GM21723 (cell line): Measurements from ENCODE around the gene RAB36.

Experiments used
- ATAC-seq: cut with Tn5 transposase; IDR thresholded peaks from one replicate; pipeline ENCODE4 v1.9.1; 2021; ENCODE audit warnings: mild to moderate bottlenecking, moderate library complexity; ENCODE audit not compliant: unreplicated experiment

The RAB36 gene

DNA sequence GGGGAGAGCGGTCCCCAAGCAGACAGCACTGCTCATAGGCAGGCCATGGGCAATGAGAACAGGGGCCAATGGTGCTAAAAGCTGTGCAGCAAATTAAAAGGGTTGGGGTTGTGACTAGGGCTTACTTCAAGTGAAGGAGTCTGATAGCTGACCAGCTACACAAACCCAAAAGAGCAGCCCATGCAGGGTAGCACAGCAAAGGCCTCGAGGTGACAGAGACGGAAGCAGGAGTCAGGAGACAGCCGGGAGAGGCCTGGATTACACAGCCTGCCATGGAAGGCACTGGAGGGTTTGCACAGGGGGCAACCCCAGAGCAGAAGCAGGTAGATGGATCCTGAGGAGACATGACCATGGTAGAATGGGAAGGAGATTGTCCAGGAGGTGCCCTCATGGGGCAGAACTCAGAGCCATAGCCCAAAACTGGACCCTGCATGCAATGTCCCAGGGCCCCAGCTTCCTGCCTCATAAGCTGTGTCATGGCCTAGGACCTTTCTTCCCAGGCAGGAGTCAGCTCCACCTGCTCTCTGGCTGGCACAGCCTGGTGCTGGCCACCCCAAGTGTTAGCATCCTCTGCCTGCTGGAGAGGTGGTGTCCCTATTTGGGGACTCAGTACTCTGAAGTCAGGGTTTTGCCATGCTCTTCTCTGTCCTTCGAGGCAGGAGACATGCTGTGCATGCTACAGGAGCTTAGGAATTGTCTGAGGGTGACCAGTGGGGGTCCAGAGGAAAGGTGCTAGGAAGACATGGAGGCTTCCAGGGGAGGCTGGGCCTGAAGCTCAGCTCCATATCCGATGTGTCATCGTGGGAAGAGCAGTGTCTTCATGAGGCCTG lies 36.8 kb upstream of the RAB36 start:
- ATAC-seq, result no peak

DNA sequence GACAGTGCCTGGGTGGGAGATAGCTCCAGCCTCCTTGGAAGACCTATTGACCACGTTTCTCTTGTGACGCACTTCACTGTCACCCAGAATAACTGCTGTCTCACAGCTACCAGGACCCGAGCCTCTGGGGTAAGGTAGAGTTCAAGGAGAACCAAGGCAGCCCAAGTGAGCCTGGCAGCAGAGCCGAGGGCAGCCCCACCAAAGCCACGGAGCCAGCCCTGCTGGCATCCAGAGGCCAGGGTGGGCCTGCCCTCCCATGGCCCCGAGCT lies 36.3 kb upstream of the RAB36 start:
- ATAC-seq, result no peak

DNA sequence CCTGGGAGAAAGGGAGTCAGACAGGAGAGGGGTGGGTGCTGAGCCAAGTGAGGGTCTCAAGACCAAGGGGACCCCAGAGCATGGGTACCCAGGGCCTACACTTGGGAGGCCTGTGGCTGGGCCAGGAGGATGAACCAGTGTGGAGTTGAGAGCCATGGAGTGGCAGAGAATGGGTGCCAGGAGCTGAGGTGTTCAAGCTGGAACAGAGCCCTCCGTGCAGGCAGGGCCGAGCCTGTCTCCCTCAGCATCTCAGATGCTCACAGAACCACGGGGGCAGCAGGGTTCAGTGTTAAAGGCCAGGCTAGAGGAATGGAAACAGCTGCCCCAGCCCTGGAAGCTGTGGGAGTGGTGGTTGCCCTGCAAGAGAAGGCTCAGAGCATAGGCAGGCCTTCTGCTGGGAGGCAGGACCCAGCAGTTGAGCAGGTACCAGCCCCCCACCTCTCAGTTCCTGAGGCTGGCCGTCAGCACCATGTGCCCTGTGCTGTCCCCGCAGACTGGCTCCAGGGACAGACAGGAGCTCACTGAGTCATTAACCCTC lies 35.8 kb upstream of the RAB36 start:
- ATAC-seq, result no peak

DNA sequence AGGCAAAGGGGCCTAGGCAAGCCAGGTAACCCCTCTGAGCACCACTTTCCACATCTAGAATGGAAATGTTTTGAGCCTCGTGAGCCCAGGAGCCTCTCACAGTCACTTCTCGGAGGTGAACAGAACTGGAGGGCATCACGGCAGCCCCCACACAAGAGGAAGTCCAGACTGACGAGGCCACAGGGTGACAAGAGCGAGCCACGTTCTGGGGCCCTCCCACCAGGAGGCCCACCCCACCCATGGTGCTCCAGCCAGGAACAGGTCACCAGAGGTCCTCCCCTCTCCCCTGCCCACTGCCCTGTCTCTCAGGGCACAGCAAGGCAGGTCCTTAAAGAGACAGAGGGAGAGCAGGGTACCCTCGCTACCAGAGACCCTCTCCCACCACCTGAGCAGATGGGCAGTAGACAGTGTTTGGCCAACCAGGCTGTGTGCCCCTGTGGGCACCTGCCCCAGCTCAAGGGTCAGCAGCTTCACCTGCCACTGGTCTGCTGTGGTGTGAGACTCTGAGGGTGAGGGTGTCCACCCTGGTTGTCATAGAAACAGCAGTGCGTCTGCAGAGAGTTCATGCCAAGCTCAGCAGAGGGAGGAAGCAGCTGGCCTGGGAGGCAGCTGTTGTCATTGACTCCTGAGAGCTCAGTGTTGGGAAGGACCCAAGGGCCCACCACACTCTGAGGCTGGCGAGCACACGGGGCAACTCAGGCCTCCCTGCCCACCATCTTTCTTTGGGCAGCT lies 34.9 kb upstream of the RAB36 start:
- ATAC-seq, result no peak

DNA sequence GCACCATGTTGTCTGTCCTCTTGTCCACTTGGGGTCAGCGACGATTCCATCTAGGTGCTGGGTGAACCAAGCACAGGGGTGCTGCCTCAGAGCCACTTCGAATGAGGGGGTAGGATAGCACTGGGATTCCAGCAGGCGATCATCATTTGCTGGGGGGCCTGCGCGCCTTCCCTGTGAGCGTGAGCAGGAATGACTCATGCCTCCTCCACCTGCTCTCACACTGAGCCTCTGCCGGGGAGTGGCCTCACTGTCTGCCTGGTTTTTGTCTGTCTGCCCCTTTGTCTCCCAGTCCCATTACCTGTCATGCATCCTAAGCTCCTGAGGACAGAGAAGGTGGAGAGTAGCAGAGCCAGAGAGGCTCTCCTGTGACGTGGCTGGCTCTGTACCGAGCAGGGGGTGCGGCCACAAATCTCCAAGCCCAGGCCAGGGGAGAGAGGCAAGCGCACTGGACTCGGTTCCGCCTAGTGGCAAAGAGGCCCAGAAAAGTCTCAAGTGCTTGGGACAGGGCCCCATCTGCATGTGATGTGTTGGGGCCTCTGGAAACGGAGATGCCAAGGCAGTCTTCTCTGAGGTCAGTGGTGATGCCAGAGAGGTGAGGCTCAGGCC lies 34.3 kb upstream of the RAB36 start:
- ATAC-seq, result no peak

DNA sequence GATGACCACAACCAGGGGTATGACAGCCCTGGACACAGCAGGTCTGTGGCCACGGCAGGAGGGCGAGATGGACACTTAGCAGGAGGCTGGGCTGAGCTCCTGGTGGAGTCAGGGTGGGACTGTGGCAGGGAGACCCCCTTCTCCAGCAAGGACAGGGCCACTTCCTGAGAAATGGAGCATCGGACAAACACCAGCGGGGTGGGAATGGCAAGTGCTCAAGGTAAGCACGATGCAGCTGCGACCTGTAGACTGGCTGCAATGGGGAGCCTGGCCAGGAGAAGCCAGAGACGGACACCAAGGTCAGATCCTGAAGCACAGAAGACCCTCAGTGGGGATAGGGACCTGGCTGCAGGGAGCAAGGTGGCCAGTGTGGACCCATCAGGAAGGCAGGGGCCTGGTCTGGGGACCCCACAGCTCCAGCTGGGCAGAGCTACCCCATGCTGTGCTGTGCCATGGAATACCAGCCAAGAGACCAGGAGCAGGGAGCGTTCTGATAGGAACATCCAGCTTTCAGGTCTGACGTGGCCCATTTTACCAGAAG lies 32.7 kb upstream of the RAB36 start:
- ATAC-seq, result no peak

DNA sequence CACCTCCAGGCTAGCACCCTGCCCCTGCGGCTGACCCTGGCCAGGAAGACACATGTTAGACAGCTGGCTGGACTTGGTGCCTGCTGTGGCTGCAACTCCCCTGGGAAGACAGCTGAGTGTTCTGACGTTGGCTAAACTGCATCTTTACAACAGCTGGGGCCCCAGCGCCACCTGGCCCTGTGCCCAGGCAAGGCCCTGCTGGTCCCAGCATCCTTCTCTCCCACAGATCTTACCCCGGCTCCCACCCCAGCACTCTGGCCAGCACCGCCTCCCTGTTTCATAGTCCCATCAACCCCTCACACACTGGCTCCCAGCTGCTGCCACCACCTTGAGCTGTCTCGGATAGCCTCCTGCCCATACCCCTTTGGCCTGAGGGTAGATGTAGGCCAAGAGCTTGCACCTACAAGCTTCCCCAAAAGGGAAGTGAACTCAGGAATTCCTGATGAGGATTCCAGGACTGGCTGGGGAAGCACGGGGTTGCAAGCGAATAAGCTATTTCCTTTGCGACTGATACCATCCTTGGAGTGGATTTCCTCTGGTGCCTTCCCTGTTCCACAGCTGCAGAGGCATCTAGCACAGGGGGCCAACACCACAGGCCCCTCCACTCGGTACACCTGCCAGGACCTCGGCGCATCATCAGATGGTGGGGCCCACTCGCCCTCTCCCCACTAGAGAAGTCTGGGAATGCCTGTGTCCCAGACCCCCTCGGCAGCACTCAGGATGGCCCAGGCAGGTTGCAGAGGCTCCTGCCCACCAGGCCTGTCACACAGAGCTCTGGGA lies 32.0 kb upstream of the RAB36 start:
- no peak for ATAC-seq

DNA sequence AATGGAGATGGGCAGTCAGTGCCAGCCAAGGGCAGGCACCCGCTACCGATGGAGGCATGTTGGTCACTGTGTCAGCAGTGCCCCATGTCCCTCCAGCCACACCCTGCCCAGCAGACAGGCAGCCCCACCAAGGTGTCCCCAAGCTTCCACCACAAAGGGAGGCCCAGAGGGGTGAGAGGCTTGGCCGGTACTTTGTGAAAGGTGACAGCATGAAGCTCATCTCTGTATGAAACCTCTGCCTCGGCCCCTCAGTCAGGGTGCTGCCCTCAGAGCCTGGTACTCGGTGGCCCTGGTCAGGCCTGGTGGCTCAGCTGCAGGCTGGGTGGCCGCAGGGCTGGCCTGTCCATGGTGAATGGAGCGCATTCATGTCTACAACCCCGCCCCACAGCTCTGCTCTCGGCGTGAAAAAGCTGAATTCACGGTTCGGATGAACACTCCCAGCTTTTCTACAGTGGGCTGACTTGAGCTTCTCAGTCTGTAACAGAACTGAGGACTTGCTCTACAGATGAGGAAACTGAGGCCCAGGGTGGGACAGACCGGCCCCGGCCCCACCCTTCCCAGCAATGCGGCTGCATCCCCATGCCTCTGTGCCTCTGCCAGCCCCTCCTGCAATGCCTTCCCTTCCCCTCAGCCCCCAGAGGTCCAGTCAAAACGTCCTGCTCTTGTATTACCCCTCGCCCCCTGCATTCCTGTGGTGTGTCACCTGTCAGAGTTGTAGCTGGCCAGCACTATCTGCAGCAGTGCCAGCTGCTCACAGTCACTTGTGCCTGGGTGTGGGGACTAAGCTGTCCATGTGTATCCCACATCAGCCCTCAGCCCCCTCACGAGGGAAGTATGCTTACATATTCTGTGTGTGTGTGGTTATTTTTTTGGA lies 31.2 kb upstream of the RAB36 start:
- no peak for ATAC-seq

DNA sequence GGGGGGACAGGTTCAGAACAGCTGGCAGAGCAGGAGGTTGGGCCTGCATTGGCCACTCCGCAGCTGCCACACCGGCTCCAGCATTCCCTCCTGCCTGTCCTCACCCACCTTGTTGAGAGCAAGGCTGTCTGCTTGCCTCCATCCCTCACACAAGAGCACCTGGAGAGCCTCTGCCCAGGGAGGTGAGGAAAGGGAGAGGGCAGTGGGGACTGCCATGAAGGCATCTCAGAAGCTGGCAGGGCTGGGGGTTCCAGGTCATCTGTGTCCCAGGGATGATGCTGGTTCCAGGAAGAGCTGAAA lies 30.6 kb upstream of the RAB36 start:
- ATAC-seq, result no peak

DNA sequence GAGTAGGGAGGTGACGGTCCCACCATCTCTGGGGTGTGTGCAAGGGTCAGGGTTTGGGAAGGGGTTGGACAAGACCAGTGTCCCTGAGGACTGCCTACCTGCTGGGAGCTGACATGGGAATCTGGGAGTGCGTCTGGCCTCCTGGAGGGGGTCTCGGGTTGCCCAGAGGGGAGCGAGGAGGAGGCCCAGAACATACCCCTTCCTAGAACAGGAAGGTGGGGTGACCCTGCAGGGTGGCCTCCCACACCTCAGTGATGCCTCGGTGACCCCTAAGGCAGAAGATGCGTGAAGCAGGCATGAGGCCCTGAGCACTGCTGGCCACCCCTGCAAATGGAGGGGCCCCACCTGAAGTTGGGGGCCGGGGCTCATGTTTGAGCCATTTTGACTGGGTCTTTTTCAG lies 29.9 kb upstream of the RAB36 start:
- no peak for ATAC-seq

DNA sequence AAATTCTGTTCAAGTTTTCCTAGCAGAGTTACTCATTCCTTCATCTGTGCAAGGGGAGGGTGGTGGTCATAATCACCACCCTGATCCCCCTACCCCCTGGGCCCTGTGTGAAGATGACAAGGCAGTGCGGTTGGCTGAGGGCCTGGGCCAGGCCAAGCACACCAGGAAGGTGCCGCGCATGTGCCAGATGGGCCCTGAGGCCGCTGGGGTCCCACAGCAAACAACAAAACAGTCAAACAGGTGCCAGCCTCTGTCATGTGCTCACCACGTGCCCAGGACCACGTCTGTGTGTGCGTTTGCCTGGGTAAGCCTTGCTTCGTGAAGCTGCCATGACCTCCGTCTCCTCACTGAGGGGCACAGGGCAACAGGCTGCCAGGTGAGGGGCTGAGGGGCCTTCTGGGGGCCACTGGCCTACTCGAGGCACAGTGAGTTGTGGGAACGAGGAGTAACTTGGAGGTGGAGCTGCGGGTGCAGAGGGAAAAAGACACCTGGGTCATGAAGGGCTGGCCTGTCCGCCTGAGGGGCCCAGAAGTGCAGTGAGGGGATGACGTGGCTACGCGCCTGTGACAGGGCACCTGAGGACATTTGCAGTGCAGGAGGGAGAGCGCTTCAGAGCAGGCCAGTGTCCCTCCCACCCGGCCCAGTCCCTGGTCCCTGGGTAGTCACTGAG lies 29.3 kb upstream of the RAB36 start:
- ATAC-seq, result no peak

DNA sequence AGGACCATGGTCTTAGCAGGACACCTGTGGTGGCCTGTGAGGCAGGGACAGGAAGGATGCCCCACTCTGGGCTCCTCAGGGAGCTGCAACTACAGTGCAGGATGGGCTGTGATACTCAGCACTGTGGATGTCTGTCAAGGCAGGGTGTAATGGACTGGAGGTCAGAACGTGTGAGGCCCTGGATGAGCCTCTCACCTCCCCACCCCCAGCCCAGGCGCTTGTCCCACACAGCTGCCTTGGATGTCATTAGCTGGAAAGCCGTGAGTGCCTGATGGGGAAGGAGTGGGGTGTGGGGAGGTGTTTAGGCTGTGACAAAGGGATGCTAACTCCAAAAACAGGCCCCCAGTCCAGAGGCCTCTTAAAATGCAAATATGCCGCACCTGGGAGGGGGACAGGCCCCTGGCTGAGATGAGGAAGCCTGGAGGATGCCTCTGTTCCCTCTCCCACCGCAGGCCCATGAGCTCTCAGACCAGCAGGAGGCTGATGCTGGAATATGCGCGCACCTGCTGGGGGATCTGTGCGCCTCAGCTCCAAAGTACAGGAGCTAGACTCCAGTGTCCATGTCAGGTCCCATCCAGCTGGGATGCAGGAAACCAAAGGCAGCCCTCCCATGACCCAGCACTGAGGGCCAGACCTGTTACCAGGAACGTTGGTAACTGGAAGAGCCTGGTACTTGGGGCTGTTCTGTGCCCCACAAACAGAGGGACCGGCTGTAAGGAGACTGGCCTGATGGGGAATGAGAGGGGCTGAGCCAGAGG lies 28.6 kb upstream of the RAB36 start:
- ATAC-seq, result no peak

DNA sequence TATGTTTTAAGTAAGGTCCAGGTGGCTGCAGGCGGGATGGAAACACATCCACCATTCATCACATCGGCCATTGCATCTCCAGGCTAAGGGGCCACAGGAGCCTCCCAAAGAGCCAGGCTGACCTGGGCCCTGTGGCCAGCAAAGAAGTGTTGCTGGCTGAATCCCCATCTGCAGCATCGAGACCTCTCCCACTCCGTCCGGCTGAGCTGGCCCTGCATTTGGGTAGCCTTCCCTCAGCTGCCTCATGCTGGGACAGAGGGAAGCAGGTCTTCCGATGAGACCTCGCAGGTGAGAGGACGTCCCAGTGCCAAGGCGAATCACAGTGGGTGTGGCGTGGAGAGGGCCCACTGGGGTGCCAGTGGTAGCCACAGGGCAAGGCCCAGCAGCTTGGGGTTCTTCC lies 28.0 kb upstream of the RAB36 start:
- ATAC-seq, result no peak

DNA sequence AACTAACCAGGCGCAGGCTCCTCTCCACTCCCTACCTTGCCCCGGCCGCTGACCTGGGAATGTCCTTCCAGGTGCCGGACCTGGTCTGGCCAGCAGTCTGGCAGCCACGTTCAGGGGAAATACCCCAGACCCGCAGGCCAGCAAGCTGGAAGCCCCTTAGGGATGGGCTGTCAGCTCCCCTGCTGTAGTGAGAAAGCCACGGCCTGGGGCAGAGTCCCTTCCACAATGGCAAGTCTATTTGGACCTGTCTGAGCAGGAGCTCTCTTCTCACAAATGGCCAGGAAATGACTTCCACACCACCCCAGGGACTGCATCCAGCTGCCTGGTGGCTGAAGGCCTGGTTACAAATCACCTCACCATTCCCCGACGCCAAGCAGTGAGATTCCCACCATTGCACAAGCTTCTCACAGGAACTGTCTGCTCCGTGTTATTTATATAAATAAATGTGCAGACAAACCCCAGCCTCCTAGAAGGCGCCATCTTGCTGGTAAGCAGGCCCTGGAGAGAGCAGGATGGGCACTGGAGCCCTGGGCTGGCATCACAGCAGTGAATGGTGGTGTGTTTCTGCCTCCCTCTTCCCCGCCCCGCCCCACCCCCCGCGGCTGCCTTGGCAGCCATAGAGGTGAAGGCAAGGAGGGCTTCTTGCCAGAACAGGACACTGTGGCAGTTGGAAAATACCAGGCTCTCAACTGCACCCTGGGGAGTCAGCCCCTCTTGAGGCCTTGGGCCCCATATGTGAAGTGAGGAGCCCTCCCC lies 27.2 kb upstream of the RAB36 start:
- no peak for ATAC-seq

DNA sequence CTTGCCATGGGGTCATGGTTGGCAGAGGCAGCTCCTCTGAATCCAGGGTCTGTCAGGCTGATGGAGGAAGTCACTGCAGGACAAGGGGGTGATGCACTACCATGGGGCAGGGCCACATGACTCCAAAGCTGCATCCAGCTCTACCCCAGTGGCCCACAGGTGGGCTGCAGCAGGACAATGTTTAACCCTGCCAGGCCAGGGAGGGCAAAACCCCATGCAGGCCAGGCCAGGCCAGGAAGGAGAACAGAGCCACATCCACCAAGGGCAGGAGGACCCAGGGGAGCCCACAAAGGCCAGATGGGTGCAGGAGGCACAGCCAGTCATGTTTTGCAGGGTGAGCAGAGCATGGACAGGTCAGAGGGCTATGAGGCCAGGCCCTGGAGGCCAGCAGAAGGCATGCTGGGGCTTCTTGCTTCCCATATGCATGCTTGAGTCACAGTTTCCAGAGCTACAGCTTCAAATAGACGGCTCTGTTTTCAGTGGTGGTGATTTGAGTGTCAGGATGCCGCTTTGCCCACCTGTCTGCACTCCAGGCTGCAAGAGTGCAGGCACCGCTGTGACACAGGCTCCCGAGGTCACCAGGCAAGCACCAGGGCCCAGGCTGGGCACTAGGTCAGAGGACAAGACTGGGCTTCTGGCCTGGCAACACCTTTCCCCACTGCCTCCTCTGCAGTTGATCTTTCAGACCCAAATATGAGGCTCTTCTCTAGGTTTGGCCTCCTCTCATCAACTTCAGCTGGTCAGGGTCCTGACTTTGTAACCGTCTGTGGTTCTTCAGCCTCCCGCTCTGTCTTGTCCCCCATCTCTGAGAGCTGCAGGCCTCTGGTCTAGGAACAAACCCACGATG lies 26.4 kb upstream of the RAB36 start:
- ATAC-seq, result no peak

DNA sequence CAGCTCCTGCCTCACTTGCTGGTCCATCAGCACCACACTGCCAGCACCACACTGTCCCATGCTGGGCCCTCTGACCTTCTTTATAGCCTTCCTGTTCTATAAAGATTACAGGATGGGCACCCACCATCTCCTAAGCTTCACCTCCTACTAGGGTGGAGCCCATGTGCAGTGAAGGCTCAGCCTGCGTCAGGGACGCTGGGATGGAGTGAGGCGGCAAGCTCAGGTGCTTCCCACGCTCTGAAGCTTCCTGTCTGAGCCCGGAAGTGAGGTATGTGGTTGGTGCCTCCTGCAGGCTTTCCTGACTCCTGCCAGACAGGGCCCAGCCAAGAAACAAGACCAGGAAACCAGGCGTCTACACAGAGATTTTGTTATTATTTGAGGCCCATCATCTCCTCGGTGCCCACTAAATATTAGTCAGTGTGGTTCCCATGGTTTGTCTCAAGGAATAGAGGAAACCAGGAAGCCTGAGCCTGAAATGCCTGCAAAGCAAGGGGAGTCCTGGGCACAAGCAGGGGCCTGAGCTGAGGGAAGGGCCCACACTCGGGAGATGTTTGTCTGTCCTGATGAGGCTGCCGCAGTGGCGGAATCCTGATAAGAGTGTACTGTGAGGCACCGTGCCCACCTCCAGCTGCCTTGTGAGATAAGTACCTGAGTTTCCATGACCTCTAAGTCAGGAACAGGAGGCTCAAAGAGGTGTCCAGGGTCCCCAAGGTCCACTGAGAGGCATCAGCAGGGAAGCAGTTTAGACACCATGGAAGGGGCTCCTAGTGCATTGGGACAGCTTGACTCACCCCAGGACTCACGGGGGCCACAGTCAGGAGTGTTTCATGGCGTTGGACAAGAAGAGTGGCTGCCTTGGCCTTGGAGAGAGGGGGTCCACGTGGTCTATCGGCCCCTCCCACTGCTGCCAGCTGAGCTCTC lies 25.5 kb upstream of the RAB36 start:
- ATAC-seq, result no peak
